Body of pancreas (tissue), 4 donors: ENCODE measurements around the gene SLC7A4. TPM values are rescaled to one million over a fixed set of nuclear protein-coding genes. Genes with fewer than 3 reads are reported as not detected.

ENCODE experiments used
- ATAC-seq: fragments of 150-250 bp; one replicate; pipeline ENCODE4 v1.9.1; 2016
- DNase-seq, 4 donors: peaks; one replicate each; pipeline ENCODE4 v3.0.0-alpha.2; 2019
- H3K27ac ChIP-seq, 4 donors: fragments of 200-600 bp; sonication (generic); 1 replicate in 3 of 4; 2 replicates in 1 of 4; pipeline versions ENCODE4 v1.5.1 to v1.6.1; 2016 to 2019; ENCODE audit warnings: mild to moderate bottlenecking in 1 of 4, mixed read lengths in 1 of 4, moderate library complexity in 1 of 4
- H3K27me3 ChIP-seq, 2 donors: fragments of 200-600 bp; sonication (generic); one replicate each; pipeline ENCODE4 v1.6.0; 2016; ENCODE audit warnings: mild to moderate bottlenecking in 1 of 2
- H3K36me3 ChIP-seq, 2 donors: fragments of 200-600 bp; sonication (generic); replicated peaks in 1 of 2; 2 replicates each; pipeline ENCODE4 v1.5.1; 2016; ENCODE audit warnings: low read depth in 2 of 2; ENCODE audit not compliant: insufficient read depth in 1 of 2
- H3K4me1 ChIP-seq: fragments of 200-600 bp; sonication (generic); one replicate; pipeline ENCODE4 v1.6.0; 2016
- H3K4me3 ChIP-seq, 2 donors: fragments of 200-600 bp; sonication (generic); 1 replicate in 1 of 2; 2 replicates in 1 of 2; pipeline ENCODE4 v1.5.1; 2016 to 2019
- H3K9me3 ChIP-seq, 3 donors: fragments of 200-600 bp; sonication (generic); 1 replicate in 2 of 3; 2 replicates in 1 of 3; pipeline ENCODE4 v1.5.1; 2016
- CTCF ChIP-seq, 7 experiments: fragments of 450-650 bp in 4 of 7; fragments of 200-600 bp in 3 of 7; sonication (generic) in 3 of 7; IDR thresholded peaks; one replicate each; pipeline ENCODE4 v1.5.1; 2016 to 2019; ENCODE audit warnings: antibody characterized with exemption in 7 of 7
- POLR2A ChIP-seq, 3 donors: fragments of 450-650 bp; IDR thresholded peaks; one replicate each; pipeline ENCODE4 v1.6.1; 2016; ENCODE audit warnings: antibody characterized with exemption in 3 of 3, mild to moderate bottlenecking in 2 of 3
- WGBS, 2 donors: methylation state at CpG; one replicate each; pipeline ENCODE4 v1.1.5; 2017; 5-methylcytosine and 5-hydroxymethylcytosine counted together
- intact Hi-C: fragments of 100-400 bp; cut with DNase I; formaldehyde crosslinking; loops from one replicate; pipeline ENCODE4 v1.15.1; 2023
- total RNA-seq, 2 donors: library from RNA; depleted of rRNA; stranded (reverse); fragments of >200 nt; gene quantifications; one replicate each; pipeline ENCODE4 v1.1.0, GENCODE V29; 2016

Gene SLC7A4
- total RNA-seq, 2 donors from 2014 or later: 1.3 to 1.8 TPM

GRCh38 chr22:21047730-21048129 is 15.4 kb upstream of the SLC7A4 start:
- no peak for ATAC-seq

GRCh38 chr22:21047035-21047661 is 14.8 kb upstream of the SLC7A4 start:
- no peak for TF ChIP-seq CTCF (IDR thresholded peaks at IDR 0.05)
- intact Hi-C loops: no loop called here
- ATAC-seq (no peak), DNase-seq (no peak)
- 80 to 86% methylated on average over 12 to 14 of the region's 14 CpGs for WGBS, 2 donors
- peaks cover 18% of the 10 kb centered on the region for H3K4me1 ChIP-seq
- H3K4me3 ChIP-seq: no peak overlapping the region
- no peak overlapping the region for H3K27ac ChIP-seq
- no peaks in the 10 kb centered on the region for H3K36me3 ChIP-seq
- H3K27me3 ChIP-seq: no peaks in the 10 kb centered on the region
- H3K9me3 ChIP-seq: no peaks in the 10 kb centered on the region

More at GRCh38 chr22:21047730-21048129, 15.4 kb upstream of the SLC7A4 start:
- Histone ChIP-seq H3K27me3 (no peaks in the 10 kb centered on the region), H3K9me3 (no peaks in the 10 kb centered on the region), H3K4me1 (peaks cover 18% of the 10 kb centered on the region), H3K4me3 (no peak overlapping the region), H3K36me3 (no peaks in the 10 kb centered on the region), H3K27ac (no peak overlapping the region)
- WGBS, 2 donors: 73% methylated on average over 7 of the region's 7 CpGs; no CpG with 5 or more reads in 1 of the 2 donors
- TF ChIP-seq CTCF (IDR thresholded peaks at IDR 0.05): no peak
- TF ChIP-seq POLR2A (IDR thresholded peaks at IDR 0.05): no peak
- DNase-seq: no peak
- intact Hi-C loops: no loop called here

DNA sequence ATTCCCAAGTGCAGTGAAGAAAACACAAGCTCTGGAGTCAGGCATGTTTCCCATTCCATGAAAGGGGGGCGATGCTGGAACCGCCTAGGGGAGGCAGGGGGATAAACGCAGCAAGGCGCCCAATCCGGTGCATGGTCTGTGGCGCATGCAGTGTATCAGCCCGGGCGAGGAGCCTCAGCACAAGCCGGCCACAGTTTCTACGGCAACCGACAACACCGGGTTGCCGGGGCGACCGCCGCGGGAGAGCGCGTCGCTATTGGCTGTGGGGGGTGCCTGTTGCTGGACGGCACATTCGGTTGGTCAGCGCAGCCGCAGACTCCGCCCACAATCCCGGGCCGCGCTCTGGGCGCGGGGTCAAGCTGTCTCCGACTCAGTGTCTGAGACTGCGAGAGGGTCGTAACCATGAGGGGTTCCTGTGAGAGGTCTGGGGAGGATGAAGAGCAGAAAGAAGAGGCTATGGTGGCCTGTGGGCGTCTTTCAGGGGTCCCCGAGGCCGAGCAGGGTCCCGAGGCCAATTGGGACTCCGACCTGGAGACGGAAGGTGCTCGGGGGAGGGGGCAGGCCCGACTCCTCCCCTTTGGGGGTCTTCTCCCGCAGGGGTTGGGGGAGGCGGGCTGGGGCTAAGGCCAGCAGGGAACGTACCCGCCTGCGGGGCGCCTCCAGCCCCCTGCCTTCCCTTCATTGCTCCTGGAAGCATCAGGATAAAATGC is 13.4 kb upstream of the SLC7A4 start, which contains the start of gene LRRC74B:
TSS of gene LRRC74B (plus strand) at position 362 of the 710 bp plus-strand sequence. CDS start at position 403, 41 bp downstream.
- peak; percentile 97 for ATAC-seq
- 8% methylated on average over 47 of the region's 47 CpGs; no CpG with 5 or more reads in 1 of the 2 donors for WGBS, 2 donors
- TF ChIP-seq POLR2A (IDR thresholded peaks at IDR 0.05) (no peak), CTCF (IDR thresholded peaks at IDR 0.05) (no peak)
- peak; percentile 87 to 92 (median 91) for DNase-seq
- Histone ChIP-seq H3K4me1 (peaks cover 18% of the 10 kb centered on the region), H3K36me3 (no peaks in the 10 kb centered on the region), H3K9me3 (no peaks in the 10 kb centered on the region), H3K27me3 (no peaks in the 10 kb centered on the region), H3K4me3 (no peak within 1 kb of the TSS), H3K27ac (peak within 1 kb of the TSS in 1 of 4 donors; percentile 50)
- intact Hi-C loops: no loop called here

- H3K36me3 ChIP-seq: no peaks in the 10 kb centered on the region
- peaks cover 18% of the 10 kb centered on the region for H3K4me1 ChIP-seq
- no peaks in the 10 kb centered on the region for H3K27me3 ChIP-seq
- 13 to 17% methylated on average over 15 of the region's 15 CpGs for WGBS, 2 donors
- H3K27ac ChIP-seq: peak overlapping the region in 1 of 4 donors; percentile 50
- no peaks in the 10 kb centered on the region for H3K9me3 ChIP-seq
- intact Hi-C loops: no loop called here
- DNase-seq (peak in 2 of 4 donors; percentile 17 to 49), ATAC-seq (peak; percentile 62)
- TF ChIP-seq POLR2A (IDR thresholded peaks at IDR 0.05) (no peak), CTCF (IDR thresholded peaks at IDR 0.05) (no peak)
- H3K4me3 ChIP-seq: no peak overlapping the region
Observed at GRCh38 chr22:21044931-21045584, 12.7 kb upstream of the SLC7A4 start.
